Measurements from ENCODE around the gene ETDC. TPM values are rescaled to one million over a fixed set of nuclear protein-coding genes. Genes with fewer than 3 reads are reported as not detected.

The ETDC gene
- total RNA-seq, 1 donor from 2014 or later: not detected

DNA sequence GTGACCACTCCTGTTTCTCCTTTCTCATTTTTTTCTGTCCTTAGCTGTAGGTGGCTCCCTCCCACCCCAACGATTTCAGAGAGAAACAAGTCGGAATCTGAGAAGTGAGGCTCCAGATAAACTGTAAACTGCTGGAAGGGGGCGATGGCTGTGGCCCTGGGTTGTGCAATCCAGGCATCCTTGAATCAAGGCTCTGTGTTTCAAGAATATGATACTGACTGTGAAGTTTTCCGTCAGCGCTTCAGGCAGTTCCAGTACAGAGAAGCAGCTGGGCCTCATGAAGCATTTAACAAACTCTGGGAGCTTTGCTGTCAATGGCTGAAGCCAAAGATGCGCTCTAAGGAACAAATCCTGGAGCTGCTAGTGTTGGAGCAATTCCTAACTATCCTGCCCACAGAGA is 37.7 kb downstream of the ETDC start:
- no peak for DNase-seq (ENCODE audit: low spot score)

DNA sequence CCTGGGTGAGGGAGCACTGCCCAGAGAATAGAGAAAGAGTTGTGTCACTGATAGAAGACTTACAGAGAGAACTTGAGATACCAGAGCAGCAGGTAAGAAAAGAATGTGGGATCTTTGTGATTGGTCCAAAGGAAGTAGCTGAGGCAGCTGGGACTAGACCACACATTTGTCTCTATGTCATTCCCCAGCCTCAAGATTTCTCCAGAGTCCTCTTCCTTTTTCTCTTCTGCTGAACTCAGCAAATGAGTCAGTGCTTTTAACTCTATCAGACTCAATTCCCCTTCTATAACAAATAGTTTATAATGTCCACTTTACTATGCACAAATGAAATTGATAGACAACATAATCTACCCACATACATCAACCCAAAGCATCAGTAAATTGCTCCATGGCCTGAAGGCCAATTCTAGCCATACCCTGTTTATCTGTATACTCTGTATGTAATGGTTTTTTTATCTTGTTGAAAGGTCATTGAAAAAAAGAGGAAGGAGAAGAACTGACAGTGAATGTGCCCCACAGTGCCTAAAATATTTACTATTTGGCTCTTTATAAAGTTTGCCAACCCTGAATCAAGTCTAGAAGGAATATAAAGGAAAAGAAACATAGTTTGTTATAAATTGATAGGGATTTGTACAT is 38.2 kb downstream of the ETDC start:
- DNase-seq (ENCODE audit: low spot score): no peak

DNA sequence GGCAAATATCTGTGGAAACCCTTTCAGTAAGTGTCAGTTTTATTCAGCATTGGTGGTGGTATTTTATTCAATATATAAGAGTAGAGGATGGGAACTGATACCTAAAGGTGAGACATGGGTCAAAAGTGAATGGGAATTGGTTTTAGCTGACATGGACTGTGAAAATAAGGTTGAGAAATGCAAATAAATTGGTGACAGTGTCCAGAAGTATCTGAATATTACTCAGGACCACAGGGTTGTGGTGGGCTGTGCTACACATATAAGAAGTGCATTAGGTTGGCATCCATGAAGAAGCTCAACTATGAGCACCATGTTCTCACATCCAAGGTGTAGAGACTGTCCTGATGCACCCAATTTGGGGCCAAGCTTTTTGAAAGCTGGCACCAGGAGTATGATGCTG is 45.0 kb downstream of the ETDC start:
- no peak for DNase-seq (ENCODE audit: low spot score)

Other genes with a start within 250 kb of the ETDC start
- 4.3 TPM for gene SMIM10L2B, start 210.8 kb upstream of the ETDC start, total RNA-seq
- not detected for gene ETDB, start 189.0 kb upstream of the ETDC start, total RNA-seq
- gene CT55, start 138.1 kb upstream of the ETDC start, total RNA-seq: not detected
- not detected for gene ETDA, start 57.4 kb upstream of the ETDC start, total RNA-seq
- gene ZNF75D, start 34.6 kb downstream of the ETDC start, total RNA-seq: 8.8 TPM
- gene ZNF449, start 35.3 kb downstream of the ETDC start, total RNA-seq: 4.7 TPM
- 1.9 TPM for gene SMIM10L2A, start 112.5 kb downstream of the ETDC start, total RNA-seq
- gene INTS6L, start 211.2 kb downstream of the ETDC start, total RNA-seq: 10.5 TPM